Neuronal stem cell (in vitro differentiated cells): ENCODE results near the gene CDK15.

Source experiments
- DNase-seq: peaks from one replicate; pipeline ENCODE4 v3.0.0-alpha.2; 2013; ENCODE audit warnings: low spot score
- H2AFZ ChIP-seq: one replicate; pipeline ENCODE4 v1.6.1; 2013; ENCODE audit warnings: mild to moderate bottlenecking, low read length, inconsistent platforms
- H2AK5ac ChIP-seq: 2 replicates; pipeline ENCODE4 v1.6.1; 2013; ENCODE audit warnings: low read depth, mild to moderate bottlenecking, inconsistent platforms, low read length, moderate library complexity, mixed read lengths
- H2BK120ac ChIP-seq: 2 replicates; pipeline ENCODE4 v1.6.1; 2013; ENCODE audit warnings: low read depth, mild to moderate bottlenecking, inconsistent platforms, low read length, moderate library complexity, mixed read lengths
- H2BK12ac ChIP-seq: one replicate; pipeline ENCODE4 v1.6.1; 2013; ENCODE audit warnings: low read length, inconsistent platforms
- H2BK15ac ChIP-seq: 2 replicates; pipeline ENCODE4 v1.6.1; 2013; ENCODE audit warnings: mild to moderate bottlenecking, low read length, inconsistent platforms, mixed read lengths
- H2BK5ac ChIP-seq: one replicate; pipeline ENCODE4 v1.6.1; 2013; ENCODE audit warnings: inconsistent platforms, mild to moderate bottlenecking, low read length, moderate library complexity
- H3K14ac ChIP-seq: one replicate; pipeline ENCODE4 v1.6.1; 2013; ENCODE audit warnings: low read length, inconsistent platforms
- H3K18ac ChIP-seq: 2 replicates; pipeline ENCODE4 v1.6.1; 2013; ENCODE audit warnings: low read length, inconsistent platforms
- H3K23ac ChIP-seq: 2 replicates; pipeline ENCODE4 v1.6.1; 2013; ENCODE audit warnings: low read depth, mild to moderate bottlenecking, mixed read lengths, low read length, inconsistent platforms; ENCODE audit not compliant: poor library complexity
- H3K27ac ChIP-seq: replicated peaks from 3 replicates; pipeline ENCODE4 v1.5.1; 2013; ENCODE audit warnings: low read length, inconsistent platforms
- H3K27me3 ChIP-seq, 3 experiments: 2 replicates each; pipeline ENCODE4 v1.6.1; 2013; ENCODE audit warnings: low read length in 3 of 3, mild to moderate bottlenecking in 2 of 3, inconsistent platforms in 1 of 3, low read depth in 1 of 3, mixed read lengths in 1 of 3, moderate library complexity in 1 of 3; ENCODE audit not compliant: control insufficient read depth in 3 of 3, insufficient read depth in 3 of 3
- H3K36me3 ChIP-seq, 2 donors: replicated peaks in 1 of 2; 2 replicates each; pipeline ENCODE4 v1.6.1; 2013; ENCODE audit warnings: low read length in 2 of 2; ENCODE audit not compliant: control insufficient read depth in 2 of 2, insufficient read depth in 2 of 2
- H3K4ac ChIP-seq: 2 replicates; pipeline ENCODE4 v1.6.1; 2013; ENCODE audit warnings: inconsistent platforms, mild to moderate bottlenecking, low read length, moderate library complexity
- H3K4me1 ChIP-seq, 2 donors: 1 replicate in 1 of 2; 2 replicates in 1 of 2; pipeline ENCODE4 v1.6.1; 2013; ENCODE audit warnings: low read length in 2 of 2, low read depth in 1 of 2; ENCODE audit not compliant: control insufficient read depth in 2 of 2, insufficient read depth in 1 of 2
- H3K4me2 ChIP-seq: one replicate; pipeline ENCODE4 v1.6.1; 2013; ENCODE audit warnings: mild to moderate bottlenecking, low read length, inconsistent platforms; ENCODE audit not compliant: insufficient read depth, poor library complexity, severe bottlenecking
- H3K4me3 ChIP-seq, 2 donors: 2 replicates each; pipeline ENCODE4 v1.5.1; 2013; ENCODE audit warnings: low read length in 2 of 2, mild to moderate bottlenecking in 2 of 2, inconsistent platforms in 1 of 2, moderate library complexity in 1 of 2
- H3K79me1 ChIP-seq: one replicate; pipeline ENCODE4 v1.6.1; 2013; ENCODE audit warnings: low read depth, mild to moderate bottlenecking, inconsistent platforms, low read length, moderate library complexity
- H3K9ac ChIP-seq: one replicate; pipeline ENCODE4 v1.6.1; 2013; ENCODE audit warnings: mild to moderate bottlenecking, low read depth, low read length, inconsistent platforms; ENCODE audit not compliant: poor library complexity
- H3K9me3 ChIP-seq, 2 donors: replicated peaks in 1 of 2; 2 replicates each; pipeline versions ENCODE3 to v1.6.1; 2013; ENCODE audit warnings: low read length in 2 of 2, mild to moderate bottlenecking in 2 of 2, inconsistent platforms in 1 of 2, low read depth in 1 of 2, mixed read lengths in 1 of 2, moderate library complexity in 1 of 2; ENCODE audit not compliant: control insufficient read depth in 2 of 2, insufficient read depth in 1 of 2
- H4K8ac ChIP-seq: one replicate; pipeline ENCODE4 v1.6.1; 2013; ENCODE audit warnings: low read depth, mild to moderate bottlenecking, inconsistent platforms, low read length, moderate library complexity
- H4K91ac ChIP-seq: one replicate; pipeline ENCODE4 v1.6.1; 2013; ENCODE audit warnings: low read length, low read depth, mild to moderate bottlenecking, inconsistent platforms; ENCODE audit not compliant: poor library complexity
- WGBS, 2 donors: extraction: QIAGEN DNeasy Blood & Tissue Kit; methylation state at CpG; one replicate each; pipeline ENCODE4 v1.1.7; 2013; ENCODE audit warnings: missing lambda C conversion rate in 2 of 2, mixed read lengths in 1 of 2; ENCODE audit not compliant: insufficient read length in 2 of 2, insufficient replicate concordance in 1 of 2; ENCODE audit errors: extremely low coverage in 2 of 2; 5-methylcytosine and 5-hydroxymethylcytosine counted together

Gene CDK15

DNA sequence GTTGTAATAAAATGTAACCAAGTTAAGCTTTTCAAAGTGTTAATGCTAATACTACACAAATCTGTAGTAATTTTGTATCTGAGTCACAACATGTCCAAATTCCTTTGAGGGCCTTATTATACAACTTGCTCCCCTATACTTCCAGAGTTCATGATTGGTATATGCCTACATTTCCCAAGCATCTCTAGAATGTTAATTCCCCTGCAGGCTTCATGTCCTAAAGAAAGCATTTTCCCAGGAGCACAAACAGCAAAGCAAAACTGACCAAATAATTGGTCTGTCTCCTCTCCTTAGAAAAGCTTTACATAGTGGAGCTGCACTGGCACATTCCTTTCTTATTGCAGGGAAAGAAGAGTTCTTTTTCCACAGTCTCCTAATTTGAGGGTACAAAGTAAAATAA is 29.3 kb upstream of the CDK15 start:
- H3K4ac ChIP-seq = no peak overlapping the region
- no peak overlapping the region for H2BK5ac ChIP-seq
- H3K36me3 ChIP-seq = no peaks in the 10 kb centered on the region
- no peaks in the 10 kb centered on the region for H3K9me3 ChIP-seq
- no peaks in the 10 kb centered on the region for H3K79me1 ChIP-seq
- H3K14ac ChIP-seq = no peak overlapping the region
- H4K91ac ChIP-seq = no peak overlapping the region
- peaks cover 5 to 6% of the 10 kb centered on the region in 2 donors for H3K4me1 ChIP-seq
- DNase-seq = no peak
- H3K27me3 ChIP-seq = no peaks in the 10 kb centered on the region
- no peak overlapping the region for H3K4me3 ChIP-seq
- H2BK120ac ChIP-seq = no peak overlapping the region
- H4K8ac ChIP-seq = no peak overlapping the region
- H2BK12ac ChIP-seq = no peak overlapping the region
- no peak overlapping the region for H3K9ac ChIP-seq
- H3K18ac ChIP-seq = no peak overlapping the region
- no peak overlapping the region for H2BK15ac ChIP-seq
- H3K27ac ChIP-seq = no peak overlapping the region
- no peak overlapping the region for H3K23ac ChIP-seq
- no peak overlapping the region for H2AFZ ChIP-seq
- no peak overlapping the region for H2AK5ac ChIP-seq
- H3K4me2 ChIP-seq = no peak overlapping the region

DNA sequence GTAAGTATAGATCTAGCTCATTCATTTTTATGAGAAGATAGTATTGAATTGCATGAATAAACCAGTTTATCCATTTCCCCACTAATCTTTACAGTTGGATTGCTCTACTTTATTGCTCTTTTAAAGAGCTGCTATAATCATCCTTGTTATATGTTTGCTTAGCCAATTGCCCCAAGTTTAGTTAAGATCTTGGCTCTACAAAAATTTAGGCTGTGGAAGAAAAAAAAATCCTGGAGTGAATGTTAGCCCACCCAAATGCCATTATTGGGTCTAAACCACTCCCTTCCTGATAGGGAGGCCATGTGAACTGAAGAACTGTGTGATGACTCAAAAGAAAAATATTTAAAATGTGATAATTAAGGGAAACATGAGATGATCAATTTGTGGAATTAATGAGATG is 28.5 kb upstream of the CDK15 start:
- H3K79me1 ChIP-seq = peaks cover 1% of the 10 kb centered on the region
- H2BK12ac ChIP-seq = no peak overlapping the region

DNA sequence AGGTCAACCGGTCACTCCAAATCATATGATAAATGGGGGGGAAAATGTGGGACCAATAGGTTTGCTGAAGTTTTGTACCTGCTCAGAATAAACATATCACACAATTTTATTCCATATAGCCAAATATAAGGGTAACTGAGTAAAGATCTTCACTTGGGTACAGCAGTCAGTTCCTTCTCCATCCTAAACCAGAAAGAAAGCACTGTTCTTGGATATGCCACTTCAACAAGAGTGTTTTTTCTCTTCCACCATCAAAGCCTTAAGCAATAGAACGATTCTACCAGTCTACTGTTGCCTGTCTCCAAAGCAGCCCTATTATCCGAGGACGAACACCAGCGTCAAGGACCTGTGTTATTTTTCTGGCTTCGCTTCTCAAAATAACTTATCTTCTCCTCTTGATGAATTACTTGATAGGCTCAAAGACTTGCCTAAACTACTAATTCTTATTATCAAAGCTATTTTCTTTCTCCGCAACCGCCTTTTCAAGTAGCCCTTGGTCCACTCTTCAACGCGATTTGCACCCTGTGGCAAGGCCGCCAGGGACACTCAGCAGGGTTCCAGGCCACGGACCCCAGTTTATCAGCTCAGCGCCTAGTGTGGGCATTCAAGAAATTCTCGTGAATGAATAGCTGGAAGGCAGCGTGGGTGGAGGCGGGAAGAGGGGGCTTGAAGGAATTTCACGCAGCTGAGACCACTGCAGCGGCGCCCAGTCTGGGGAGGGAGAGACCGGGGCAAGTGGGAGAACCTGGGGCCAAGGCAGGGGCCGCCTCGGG is 26.2 kb upstream of the CDK15 start:
- Histone ChIP-seq H3K4ac (no peak overlapping the region), H2AFZ (peak overlapping the region; percentile 90), H3K9ac (peak overlapping the region; percentile 91), H3K4me3 (peak overlapping the region; percentile 74 to 87), H2BK120ac (peak overlapping the region; percentile 76), H3K4me1 (peaks cover 5 to 6% of the 10 kb centered on the region in 2 donors), H4K91ac (peak overlapping the region; percentile 40), H2AK5ac (peak overlapping the region; percentile 85), H2BK15ac (peak overlapping the region; percentile 27), H3K27ac (peak overlapping the region; percentile 76), H3K27me3 (no peaks in the 10 kb centered on the region), H2BK12ac (no peak overlapping the region), H3K18ac (peak overlapping the region; percentile 92), H3K79me1 (peaks cover 1% of the 10 kb centered on the region), H4K8ac (no peak overlapping the region), H3K4me2 (peak overlapping the region; percentile 71), H2BK5ac (peak overlapping the region; percentile 99), H3K36me3 (no peaks in the 10 kb centered on the region), H3K9me3 (no peaks in the 10 kb centered on the region), H3K23ac (peak overlapping the region; percentile 92), H3K14ac (peak overlapping the region; percentile 73)
- WGBS, 2 donors = no CpG with 5 or more reads among the region's 22 CpGs
- DNase-seq = no peak

More for the DNA sequence above, 28.5 kb upstream of the CDK15 start:
- H3K27me3 ChIP-seq = no peaks in the 10 kb centered on the region
- no peak overlapping the region for H3K18ac ChIP-seq
- H3K4me1 ChIP-seq = peaks cover 5 to 6% of the 10 kb centered on the region in 2 donors
- no peak overlapping the region for H2AFZ ChIP-seq
- no peak overlapping the region for H3K27ac ChIP-seq
- DNase-seq = no peak
- no peak overlapping the region for H2BK5ac ChIP-seq
- H4K8ac ChIP-seq = no peak overlapping the region
- no peaks in the 10 kb centered on the region for H3K9me3 ChIP-seq
- no peak overlapping the region for H4K91ac ChIP-seq
- no peak overlapping the region for H2BK15ac ChIP-seq
- no peak overlapping the region for H2AK5ac ChIP-seq
- no peak overlapping the region for H3K9ac ChIP-seq
- H3K23ac ChIP-seq = no peak overlapping the region
- H2BK120ac ChIP-seq = no peak overlapping the region
- no peak overlapping the region for H3K4ac ChIP-seq
- H3K4me3 ChIP-seq = no peak overlapping the region
- no peaks in the 10 kb centered on the region for H3K36me3 ChIP-seq
- H3K14ac ChIP-seq = no peak overlapping the region
- no peak overlapping the region for H3K4me2 ChIP-seq

DNA sequence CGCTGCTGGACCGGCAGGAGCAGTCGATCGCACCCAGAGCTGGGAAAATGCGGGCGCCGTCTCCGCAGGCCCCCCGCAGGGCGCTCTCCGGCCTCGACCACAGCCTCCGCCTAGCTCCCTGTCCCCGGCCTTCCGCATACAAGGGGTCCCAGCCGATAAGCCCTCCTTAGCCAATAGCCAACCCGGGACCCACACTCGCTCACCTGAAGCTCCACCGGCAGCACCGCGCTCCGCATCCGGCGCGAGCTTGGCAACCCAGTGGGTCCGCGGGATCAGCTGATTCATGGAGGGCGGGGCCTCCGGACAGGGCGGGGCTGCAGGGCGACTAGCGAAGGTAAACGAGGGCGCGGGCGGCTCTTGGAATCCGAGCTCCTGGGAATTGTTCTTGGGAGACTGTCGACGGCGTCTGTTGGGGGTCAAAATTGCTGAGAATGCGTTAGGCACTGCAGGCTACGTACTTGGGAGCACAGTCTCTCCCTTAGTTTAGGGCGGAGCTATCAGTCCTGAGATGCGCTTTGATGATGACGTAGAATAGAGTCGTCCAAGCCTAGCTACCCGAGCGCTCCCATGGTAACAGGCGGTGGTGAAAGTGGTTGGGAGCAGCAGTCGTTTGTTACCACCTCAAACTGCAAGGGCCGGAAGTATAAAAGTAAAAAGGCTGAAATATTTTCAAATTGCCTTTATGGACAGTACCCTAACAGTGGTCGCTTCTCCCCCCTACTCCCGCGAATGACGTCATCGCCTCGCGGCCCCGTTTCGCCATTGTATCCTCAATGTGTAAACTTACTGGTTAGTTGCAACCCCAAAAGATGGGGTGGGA is 25.5 kb upstream of the CDK15 start, which contains the start of gene ALS2:
ALS2 (minus strand) TSS at position 260 of the 820 bp plus-strand sequence. CDS start 12,048 bp downstream, outside the sequence.
- DNase-seq = peak; percentile 98
- Histone ChIP-seq H3K27me3 (no peaks in the 10 kb centered on the region), H3K36me3 (no peaks in the 10 kb centered on the region), H2BK12ac (no peak within 1 kb of the TSS), H2BK15ac (peak within 1 kb of the TSS; percentile 27), H3K4me1 (peaks cover 4 to 5% of the 10 kb centered on the region in 2 donors), H3K14ac (peak within 1 kb of the TSS; percentile 73), H3K79me1 (peaks cover 1% of the 10 kb centered on the region), H3K4ac (no peak within 1 kb of the TSS), H2AK5ac (peak within 1 kb of the TSS; percentile 85), H2BK120ac (peak within 1 kb of the TSS; percentile 76), H3K4me3 (peak within 1 kb of the TSS; percentile 74 to 87), H3K18ac (peak within 1 kb of the TSS; percentile 92), H3K9me3 (no peaks in the 10 kb centered on the region), H3K9ac (peak within 1 kb of the TSS; percentile 91), H2AFZ (peak within 1 kb of the TSS; percentile 90), H4K91ac (peak within 1 kb of the TSS; percentile 40), H3K27ac (peak within 1 kb of the TSS; percentile 76), H3K23ac (peak within 1 kb of the TSS; percentile 92), H3K4me2 (peak within 1 kb of the TSS; percentile 81), H4K8ac (peak within 1 kb of the TSS; percentile 89), H2BK5ac (peak within 1 kb of the TSS; percentile 99)
- no CpG with 5 or more reads among the region's 60 CpGs for WGBS, 2 donors
